Erythroblast (primary cell): ENCODE results near the gene IQCH.

ENCODE experiments used
- GATA1 ChIP-seq: IDR thresholded peaks from 2 replicates; pipeline ENCODE4 v1.6.1; 2011; ENCODE audit warnings: low read depth, mild to moderate bottlenecking, control low read depth, low read length, moderate library complexity
- POLR2A ChIP-seq: IDR thresholded peaks from 2 replicates; pipeline ENCODE4 v1.6.1; 2011; ENCODE audit warnings: mild to moderate bottlenecking, low read length

GRCh38 chr15:67216859-67217258, 37.7 kb upstream of the IQCH start:
- no peak for TF ChIP-seq POLR2A
- no peak for TF ChIP-seq GATA1
